HCT116 (cell line): ENCODE results near the gene NUMB.

ENCODE experiments used
- EGR1 ChIP-seq: IDR thresholded peaks from 2 replicates; pipeline ENCODE4 v1.6.1; 2012; ENCODE audit warnings: low read depth
- JUND ChIP-seq: IDR thresholded peaks from 2 replicates; pipeline ENCODE4 v1.6.1; 2012
- POLR2A ChIP-seq: IDR thresholded peaks from 2 replicates; pipeline ENCODE4 v1.7.0; 2011; ENCODE audit warnings: borderline replicate concordance; ENCODE audit not compliant: insufficient read depth, insufficient read length; ENCODE audit errors: extremely low read depth
- SIN3A ChIP-seq: IDR thresholded peaks from 2 replicates; pipeline ENCODE4 v1.6.1; 2012; ENCODE audit warnings: low read depth
- SP1 ChIP-seq: IDR thresholded peaks from 2 replicates; pipeline ENCODE4 v1.6.1; 2012; ENCODE audit warnings: low read depth
- ZFX ChIP-seq: fragments of 450-650 bp; IDR thresholded peaks from 2 replicates; pipeline ENCODE4 v1.6.1; 2017
- ZNF274 ChIP-seq: fragments of 200-500 bp; sonication (Bioruptor generic); IDR thresholded peaks from 2 replicates; pipeline ENCODE4 v1.6.1; 2014; ENCODE audit warnings: mild to moderate bottlenecking, low read depth, low read length, inconsistent platforms
- TF ChIP-seq, protein P1 (sequence below), 3 experiments: fragments of 200-600 bp in 1 of 3; sonication (generic) in 1 of 3; IDR thresholded peaks in 2 of 3; conservative IDR thresholded peaks in 1 of 3; 2 replicates each; pipeline ENCODE4 v1.5.1; 2012 to 2017; ENCODE audit warnings: low read depth in 2 of 3, low read length in 2 of 3, antibody characterized with exemption in 1 of 3, borderline replicate concordance in 1 of 3, control low read depth in 1 of 3, mild to moderate bottlenecking in 1 of 3, mixed read lengths in 1 of 3, mixed run types in 1 of 3, moderate library complexity in 1 of 3; ENCODE audit not compliant: insufficient read depth in 1 of 3

DNA sequence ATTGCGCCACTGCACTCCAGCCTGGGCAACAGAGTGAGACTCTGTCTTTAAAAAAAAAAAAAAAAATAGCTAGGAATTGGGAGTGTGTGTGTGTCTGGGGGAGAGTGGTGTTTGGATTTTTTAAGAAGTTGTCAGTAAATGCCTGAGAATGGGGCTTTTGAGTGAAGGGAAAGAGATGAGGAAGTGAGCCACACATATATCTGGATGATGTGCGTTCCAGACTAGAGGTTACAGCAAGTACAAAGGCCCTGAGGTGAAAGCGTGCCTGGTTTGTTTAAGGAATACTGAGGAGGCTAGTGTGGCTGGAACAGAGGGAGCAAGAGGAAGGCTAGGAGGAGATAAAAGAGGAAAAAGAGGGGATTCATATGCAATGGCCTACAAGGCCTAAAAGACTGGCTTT is 151.1 kb downstream of the NUMB start:
- TF ChIP-seq SP1 (no peak), ZFX (no peak), SIN3A (no peak), POLR2A (no peak), ZNF274 (no peak), JUND (no peak), EGR1 (no peak)
- TF ChIP-seq, protein P1, sequence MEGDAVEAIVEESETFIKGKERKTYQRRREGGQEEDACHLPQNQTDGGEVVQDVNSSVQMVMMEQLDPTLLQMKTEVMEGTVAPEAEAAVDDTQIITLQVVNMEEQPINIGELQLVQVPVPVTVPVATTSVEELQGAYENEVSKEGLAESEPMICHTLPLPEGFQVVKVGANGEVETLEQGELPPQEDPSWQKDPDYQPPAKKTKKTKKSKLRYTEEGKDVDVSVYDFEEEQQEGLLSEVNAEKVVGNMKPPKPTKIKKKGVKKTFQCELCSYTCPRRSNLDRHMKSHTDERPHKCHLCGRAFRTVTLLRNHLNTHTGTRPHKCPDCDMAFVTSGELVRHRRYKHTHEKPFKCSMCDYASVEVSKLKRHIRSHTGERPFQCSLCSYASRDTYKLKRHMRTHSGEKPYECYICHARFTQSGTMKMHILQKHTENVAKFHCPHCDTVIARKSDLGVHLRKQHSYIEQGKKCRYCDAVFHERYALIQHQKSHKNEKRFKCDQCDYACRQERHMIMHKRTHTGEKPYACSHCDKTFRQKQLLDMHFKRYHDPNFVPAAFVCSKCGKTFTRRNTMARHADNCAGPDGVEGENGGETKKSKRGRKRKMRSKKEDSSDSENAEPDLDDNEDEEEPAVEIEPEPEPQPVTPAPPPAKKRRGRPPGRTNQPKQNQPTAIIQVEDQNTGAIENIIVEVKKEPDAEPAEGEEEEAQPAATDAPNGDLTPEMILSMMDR (IDR thresholded peaks at IDR 0.05 in 2 of 3, conservative IDR thresholded peaks at IDR 0.05 in 1 of 3; ENCODE audit: borderline replicate concordance in 1 of 3, insufficient read depth in 1 of 3, low read depth in 2 of 3, low read length in 2 of 3) = no peak
